ENCODE data around the gene C2. TPM values are rescaled to one million over a fixed set of nuclear protein-coding genes. Genes with fewer than 3 reads are reported as not detected.

The C2 gene
- total RNA-seq, 4 donors from 2014 or later = 2.7 to 4.9 (median 3.6) TPM

GRCh38 chr6:31958741-31959739, 31.5 kb downstream of the C2 start, which contains the start of the genes NELFE and SKIC2:
TSS of gene NELFE (minus strand) at chr6:31958971. CDS start at chr6:31958446, 525 bp downstream.
TSS of gene SKIC2 (plus strand) at chr6:31959175. CDS start at chr6:31959193, 18 bp downstream.
- Histone ChIP-seq H3K9me3 (no peaks in the 10 kb centered on the region), H3K4me3 (peak within 1 kb of the TSS; percentile 82 to 94 (median 88)), H3K4me1 (peaks cover 17 to 20% of the 10 kb centered on the region in 2 donors), H3K27me3 (no peaks in the 10 kb centered on the region), H3K36me3 (peaks cover 0 to 74% of the 10 kb centered on the region in 2 donors), H3K27ac (peak within 1 kb of the TSS; percentile 82 to 89 (median 87))
- intact Hi-C loops (cut with DNase I; ENCODE audit: low total_unique reads) = loop anchor here (1.0 to 10.0 kb wide), 7 partner anchors 13 to 1404 kb away; partner anchors contain the start of genes ATP6V1G2, DXO, GNL1 and LY6G5C
- ATAC-seq (peak; percentile 98 to 99), DNase-seq (peak; percentile 95 to 98)
- in situ Hi-C loops (cut with MboI; ENCODE audit: low sequenced_read_pairs in 4 of 4) = loop anchor here (10.0 to 25.0 kb wide), 8 partner anchors 54 to 1003 kb away; partner anchors contain the start of genes ZBTB12 (in 2 of the 4), AGER (in 1 of the 4), AGPAT1 (in 1 of the 4) and APOM (in 1 of the 4)
- no peak for TF ChIP-seq CTCF (IDR thresholded peaks at IDR 0.05 in 4 of 5, conservative IDR thresholded peaks at IDR 0.05 in 1 of 5)
- TF ChIP-seq POLR2A (IDR thresholded peaks at IDR 0.05) = peak; percentile 72 to 76

- H3K4me3 ChIP-seq = no peak overlapping the region
- no peaks in the 10 kb centered on the region for H3K27me3 ChIP-seq
- intact Hi-C loops (cut with DNase I; ENCODE audit: low total_unique reads) = no loop called here
- no peak for TF ChIP-seq CTCF (IDR thresholded peaks at IDR 0.05 in 4 of 5, conservative IDR thresholded peaks at IDR 0.05 in 1 of 5)
- no peak for TF ChIP-seq POLR2A (IDR thresholded peaks at IDR 0.05)
- ATAC-seq = no peak
- H3K9me3 ChIP-seq = no peaks in the 10 kb centered on the region
- no peak for DNase-seq
- no peak overlapping the region for H3K27ac ChIP-seq
- peaks cover 17 to 20% of the 10 kb centered on the region in 2 donors for H3K4me1 ChIP-seq
- in situ Hi-C loops (cut with MboI; ENCODE audit: low sequenced_read_pairs in 4 of 4) = loop anchor here (25.0 kb wide), 6 partner anchors 101 to 1001 kb away; partner anchors contain the start of genes AGER (in 1 of the 4), AGPAT1 (in 1 of the 4), APOM (in 1 of the 4) and ATF6B (in 1 of the 4)
- H3K36me3 ChIP-seq = peaks cover 0 to 74% of the 10 kb centered on the region in 2 donors
Measured at GRCh38 chr6:31961616-31962015, 34.1 kb downstream of the C2 start.

- intact Hi-C loops (cut with DNase I; ENCODE audit: low total_unique reads) = no loop called here
- in situ Hi-C loops (cut with MboI; ENCODE audit: low sequenced_read_pairs in 4 of 4) = loop anchor here (25.0 kb wide), 6 partner anchors 98 to 998 kb away; partner anchors contain the start of genes AGER (in 1 of the 4), AGPAT1 (in 1 of the 4), APOM (in 1 of the 4) and ATF6B (in 1 of the 4)
- no peak for TF ChIP-seq CTCF (IDR thresholded peaks at IDR 0.05 in 4 of 5, conservative IDR thresholded peaks at IDR 0.05 in 1 of 5)
- TF ChIP-seq POLR2A (IDR thresholded peaks at IDR 0.05) = no peak
- peaks cover 4 to 7% of the 10 kb centered on the region in 2 donors for H3K4me1 ChIP-seq
- ATAC-seq (no peak), DNase-seq (no peak)
- peaks cover 0 to 74% of the 10 kb centered on the region in 2 donors for H3K36me3 ChIP-seq
- no peaks in the 10 kb centered on the region for H3K9me3 ChIP-seq
- H3K27ac ChIP-seq = no peak overlapping the region
- no peaks in the 10 kb centered on the region for H3K27me3 ChIP-seq
- H3K4me3 ChIP-seq = no peak overlapping the region
Measured at GRCh38 chr6:31963921-31964320, 36.4 kb downstream of the C2 start.

- DNase-seq = no peak
- Histone ChIP-seq H3K9me3 (no peaks in the 10 kb centered on the region), H3K4me3 (no peak overlapping the region), H3K27me3 (no peaks in the 10 kb centered on the region), H3K4me1 (peaks cover 3 to 5% of the 10 kb centered on the region in 2 donors), H3K36me3 (peaks cover 0 to 77% of the 10 kb centered on the region in 2 donors), H3K27ac (no peak overlapping the region)
- ATAC-seq = no peak
- TF ChIP-seq CTCF (IDR thresholded peaks at IDR 0.05 in 4 of 5, conservative IDR thresholded peaks at IDR 0.05 in 1 of 5) = no peak
- no peak for TF ChIP-seq POLR2A (IDR thresholded peaks at IDR 0.05)
- intact Hi-C loops (cut with DNase I; ENCODE audit: low total_unique reads) = no loop called here
- in situ Hi-C loops (cut with MboI; ENCODE audit: low sequenced_read_pairs in 4 of 4) = loop anchor here (25.0 kb wide), 6 partner anchors 97 to 997 kb away; partner anchors contain the start of genes AGER (in 1 of the 4), AGPAT1 (in 1 of the 4), APOM (in 1 of the 4) and ATF6B (in 1 of the 4)
Measured at GRCh38 chr6:31965700-31966099, 38.2 kb downstream of the C2 start.

Data from gastrocnemius medialis (tissue), 4 donors.